ENCODE results near the gene SULT1A2.

- no peak for TF ChIP-seq CTCF (IDR thresholded peaks at IDR 0.05)
- no peak for TF ChIP-seq POLR2A (IDR thresholded peaks at IDR 0.05)
Observed at GRCh38 chr16:28573738-28574718, 22.8 kb downstream of the SULT1A2 start.
